GM12878 (cell line): Measurements from ENCODE around the gene OCIAD2. TPM values are rescaled to one million over a fixed set of nuclear protein-coding genes. Genes with fewer than 3 reads are reported as not detected.

Experiments used
- ATAC-seq: fragments of 200-7000 bp; cut with Tn5 transposase; 3 replicates; pipeline ENCODE4 v1.9.1; 2020; ENCODE audit warnings: mild to moderate bottlenecking, moderate library complexity
- BruUV-seq: library from RNA; stranded (reverse); fragments of 400-500 nt; replicated peaks from 2 replicates; lab custom pipeline; 2021; lab: Mats Ljungman, UMichigan
- CTCF ChIA-PET: fragments of 300-600 bp; sonication (Branson Sonifier 250); formaldehyde crosslinking; extraction: SDS; loops from one replicate; lab custom pipeline; 2021; ENCODE audit warnings: inconsistent platforms; lab: Yijun Ruan, JAX
- POLR2A ChIA-PET: fragments of 350-600 bp; formaldehyde crosslinking; extraction: SDS; loops from one replicate; lab custom pipeline; 2021; ENCODE audit warnings: inconsistent platforms; lab: Charles Lee
- RAD21 ChIA-PET: fragments of 300-600 bp; sonication (Branson Sonifier 250); formaldehyde crosslinking; loops from one replicate; lab custom pipeline; 2023; ENCODE audit warnings: antibody characterized with exemption; ENCODE audit not compliant: unreplicated experiment; lab: Charles Lee
- SMC1A ChIA-PET: fragments of 300-600 bp; sonication (Branson Sonifier 250); formaldehyde crosslinking; loops from one replicate; lab custom pipeline; 2023; ENCODE audit not compliant: unreplicated experiment, uncharacterized antibody; lab: Charles Lee
- DNase-seq: peaks from one replicate; pipeline ENCODE4 v3.0.0-alpha.2; 2011; ENCODE audit warnings: low read depth, low spot score
- FAIRE-seq: peaks from 3 replicates; lab custom pipeline; 2011; peaks lifted over from hg19 to GRCh38; lab: Jason Lieb, UNC
- H2AFZ ChIP-seq: 2 replicates; pipeline ENCODE4 v1.6.0; 2011; ENCODE audit warnings: low read depth, low read length, control low read depth; ENCODE audit not compliant: control insufficient read depth
- H3K27ac ChIP-seq: 2 replicates; pipeline ENCODE4 v1.5.1; 2011; ENCODE audit warnings: control low read depth; ENCODE audit not compliant: control insufficient read depth, insufficient read depth
- H3K27me3 ChIP-seq, 2 experiments: replicated peaks in 1 of 2; 2 replicates each; pipeline versions ENCODE4 v1.6.0 to v1.6.1; 2011; ENCODE audit warnings: low read length in 1 of 2; ENCODE audit not compliant: control insufficient read depth in 2 of 2, insufficient read depth in 2 of 2
- H3K36me3 ChIP-seq, 2 experiments: 2 replicates each; pipeline ENCODE4 v1.5.1; 2011; ENCODE audit warnings: low read length in 1 of 2; ENCODE audit not compliant: control insufficient read depth in 2 of 2, insufficient read depth in 2 of 2
- H3K4me1 ChIP-seq: 2 replicates; pipeline ENCODE4 v1.6.1; 2011; ENCODE audit warnings: mild to moderate bottlenecking, low read length, moderate library complexity, mixed read lengths; ENCODE audit not compliant: control insufficient read depth, insufficient read depth
- H3K4me2 ChIP-seq: 2 replicates; pipeline ENCODE4 v1.6.0; 2011; ENCODE audit warnings: control low read depth; ENCODE audit not compliant: control insufficient read depth, insufficient read depth
- H3K4me3 ChIP-seq: fragments of 200-600 bp; sonication (generic); 2 replicates; pipeline ENCODE4 v1.5.1; 2016
- H3K79me2 ChIP-seq: 2 replicates; pipeline ENCODE4 v1.6.0; 2011; ENCODE audit warnings: low read length; ENCODE audit not compliant: control insufficient read depth, insufficient read depth
- H3K9ac ChIP-seq: 2 replicates; pipeline ENCODE4 v1.8.0; 2011; ENCODE audit warnings: low read length, control low read depth, mixed read lengths; ENCODE audit not compliant: control insufficient read depth, insufficient read depth
- H3K9me3 ChIP-seq: replicated peaks from 3 replicates; pipeline ENCODE4 v1.5.1; 2011; ENCODE audit warnings: mild to moderate bottlenecking, low read length; ENCODE audit not compliant: control insufficient read depth, insufficient read depth
- H4K20me1 ChIP-seq: 2 replicates; pipeline ENCODE4 v1.6.0; 2011; ENCODE audit not compliant: control insufficient read depth, insufficient read depth
- DPF2 ChIP-seq: fragments of 450-650 bp; IDR thresholded peaks from 2 replicates; pipeline ENCODE4 v1.6.1; 2017; ENCODE audit warnings: mild to moderate bottlenecking
- GATAD2B ChIP-seq: fragments of 450-650 bp; conservative IDR thresholded peaks from 2 replicates; pipeline ENCODE4 v1.6.1; 2017; ENCODE audit warnings: low read depth, mild to moderate bottlenecking, moderate library complexity
- LARP7 ChIP-seq: fragments of 450-650 bp; IDR thresholded peaks from 2 replicates; pipeline ENCODE4 v1.6.1; 2017; ENCODE audit warnings: mild to moderate bottlenecking
- MTA2 ChIP-seq: fragments of 450-650 bp; IDR thresholded peaks from 2 replicates; pipeline ENCODE4 v1.6.1; 2016; ENCODE audit warnings: low read depth, mild to moderate bottlenecking, moderate library complexity
- NRF1 ChIP-seq: conservative IDR thresholded peaks from 2 replicates; pipeline ENCODE4 v1.6.1; 2011; ENCODE audit warnings: mild to moderate bottlenecking, low read depth, low read length, improper control_type of control experiment
- PBX3 ChIP-seq: IDR thresholded peaks from 2 replicates; pipeline ENCODE4 v1.6.1; 2011; ENCODE audit warnings: mild to moderate bottlenecking, low read depth, low read length, moderate library complexity; ENCODE audit not compliant: insufficient replicate concordance
- RELA ChIP-seq: fragments of 450-650 bp; IDR thresholded peaks from 2 replicates; pipeline ENCODE4 v1.8.0; 2014; ENCODE audit warnings: borderline replicate concordance; ENCODE audit not compliant: partially characterized antibody
- SMC3 ChIP-seq: IDR thresholded peaks from 2 replicates; pipeline ENCODE4 v1.6.1; 2011; ENCODE audit warnings: low read length, improper control_type of control experiment, borderline replicate concordance
- ZNF207 ChIP-seq: fragments of 450-650 bp; IDR thresholded peaks from 2 replicates; pipeline ENCODE4 v1.6.1; 2014; ENCODE audit warnings: antibody characterized with exemption, mild to moderate bottlenecking, borderline replicate concordance
- ZNF687 ChIP-seq: fragments of 450-650 bp; IDR thresholded peaks from 2 replicates; pipeline ENCODE4 v1.6.1; 2017; ENCODE audit warnings: mild to moderate bottlenecking, moderate library complexity
- in situ Hi-C: fragments of 300-500 bp; cut with MboI; formaldehyde crosslinking; loops from 9 replicates; pipeline ENCODE4 v1.14.3; 2018; ENCODE audit warnings: mixed read lengths
- intact Hi-C: fragments of 100-400 bp; cut with micrococcal nuclease; formaldehyde crosslinking; loops from one replicate; pipeline ENCODE4 v1.14.2; 2022; ENCODE audit not compliant: unreplicated experiment
- polyA plus RNA-seq, 11 experiments: library from polyadenylated mRNA; depleted of rRNA in 4 of 11; unstranded in 6 of 11; stranded (reverse) in 5 of 11; fragments of >200 nt; fragmentation: Nextera tagmentation in 4 of 11; fragmentation: Illumina TruSeq in 1 of 11; extraction: Ambion mirVana in 4 of 11; extraction: Trizol in 1 of 11; gene quantifications; 1 replicate in 1 of 11; 2 replicates in 10 of 11; pipeline versions ENCODE4 v1.2.1 to v1.2.3, GENCODE V29; 2011 to 2016; ENCODE audit warnings: inconsistent platforms in 2 of 11, missing spikeins in 2 of 11, low read depth in 1 of 11
- total RNA-seq, 4 experiments: library from RNA; depleted of rRNA in 3 of 4; stranded (reverse); fragments of >200 nt in 3 of 4; fragmentation: Illumina TruSeq in 1 of 4; extraction: Trizol in 1 of 4; gene quantifications; 2 replicates each; pipeline versions ENCODE4 v1.2.1 to v1.2.3, GENCODE V29; 2013 to 2021
- TF ChIP-seq, protein P1 (sequence below): IDR thresholded peaks from 2 replicates; pipeline ENCODE4 v1.6.1; 2011; ENCODE audit warnings: low read depth, low read length, improper control_type of control experiment, borderline replicate concordance
- TF ChIP-seq, protein P2 (sequence below): fragments of 450-650 bp; IDR thresholded peaks from 2 replicates; pipeline ENCODE4 v1.6.1; 2017; ENCODE audit warnings: mild to moderate bottlenecking, moderate library complexity

The OCIAD2 gene
- total and polyA plus RNA-seq, 10 of the 15 experiments (the other 5 are each of a cell fraction or from before 2014, with no cell fraction given), result 42.4 to 140 (median 70.0) TPM

DNA sequence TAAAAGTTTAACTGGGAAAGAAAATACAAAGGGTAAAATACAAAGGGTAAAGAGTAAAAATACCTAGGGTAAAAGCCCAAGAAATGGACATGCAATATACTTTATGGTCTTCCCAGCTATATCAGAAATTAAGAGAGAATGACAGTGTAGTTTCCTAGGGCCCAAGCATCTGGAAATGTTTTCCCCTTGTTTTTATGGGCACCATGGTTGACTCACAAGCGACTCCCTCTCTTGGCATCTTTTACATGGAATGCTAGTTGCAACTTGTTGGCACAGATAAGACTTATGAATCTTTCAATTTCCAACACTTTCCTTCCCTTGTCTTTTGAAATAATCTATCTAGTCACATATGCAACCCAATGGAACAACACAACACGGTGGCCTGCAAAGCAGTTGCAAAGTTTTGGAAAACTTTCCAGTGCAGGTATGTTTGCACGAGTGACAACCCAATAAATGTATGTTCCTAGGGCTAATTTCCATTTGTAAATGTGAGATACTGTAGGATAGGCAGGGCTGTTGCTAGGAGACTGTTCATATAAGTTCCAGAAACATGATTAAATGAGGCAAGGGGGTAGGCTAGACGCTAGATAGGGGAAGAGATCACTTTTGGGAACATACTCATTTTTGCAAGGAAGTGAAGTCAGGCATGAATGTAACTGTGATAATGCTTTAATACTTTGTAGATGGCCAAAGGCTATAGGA is 43.1 kb upstream of the OCIAD2 start (continued):
- TF ChIP-seq ZNF687, result no peak
- no peak for TF ChIP-seq DPF2

DNA sequence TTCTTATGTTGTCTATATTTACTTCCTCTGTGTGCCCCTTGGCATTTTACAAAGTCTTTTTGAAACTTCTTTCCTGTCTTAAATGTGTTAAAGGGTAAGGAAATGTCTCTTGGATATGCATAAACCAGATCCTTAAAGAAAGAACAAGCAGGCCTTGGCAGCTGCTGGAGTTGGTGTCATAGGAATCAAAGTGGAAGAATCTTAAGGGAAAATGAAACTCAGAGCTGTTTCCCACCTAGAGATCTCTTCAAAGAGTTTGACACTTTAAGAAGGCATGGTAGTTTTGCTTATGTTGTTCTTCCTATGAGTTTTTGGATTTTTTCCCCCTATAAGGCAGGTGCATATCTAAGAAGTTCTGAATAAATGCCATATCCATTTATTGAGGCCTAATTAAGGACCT is 42.5 kb upstream of the OCIAD2 start:
- H3K4me2 ChIP-seq, result no peak overlapping the region
- no peak overlapping the region for H3K4me3 ChIP-seq
- ATAC-seq (no peak), DNase-seq (no peak), FAIRE-seq (no peak)
- H3K79me2 ChIP-seq, result no peaks in the 10 kb centered on the region
- no peaks in the 10 kb centered on the region for H3K36me3 ChIP-seq
- peaks cover 0 to 3% of the 10 kb centered on the region in 2 experiments; a peak in 1 of 4 replicates for H3K27me3 ChIP-seq
- no peaks in the 10 kb centered on the region for H4K20me1 ChIP-seq
- BruUV-seq, result no TSS peak
- no peak overlapping the region for H3K9ac ChIP-seq
- no peak overlapping the region for H2AFZ ChIP-seq
- CTCF ChIA-PET, result interaction anchor here (1.0 to 1.3 kb wide), 2 partner anchors 9 to 14 kb away, joined by 3 read pairs; no protein-coding TSS in a partner anchor
- RAD21 ChIA-PET, result no interaction called here
- in situ Hi-C loops, result no loop called here
- intact Hi-C loops, result no loop called here
- POLR2A ChIA-PET, result no interaction called here
- no peaks in the 10 kb centered on the region; the same call in 2 of the 3 replicates for H3K9me3 ChIP-seq
- SMC1A ChIA-PET, result no interaction called here
- H3K4me1 ChIP-seq, result no peaks in the 10 kb centered on the region
- H3K27ac ChIP-seq, result no peak overlapping the region
- TF ChIP-seq, protein P1, sequence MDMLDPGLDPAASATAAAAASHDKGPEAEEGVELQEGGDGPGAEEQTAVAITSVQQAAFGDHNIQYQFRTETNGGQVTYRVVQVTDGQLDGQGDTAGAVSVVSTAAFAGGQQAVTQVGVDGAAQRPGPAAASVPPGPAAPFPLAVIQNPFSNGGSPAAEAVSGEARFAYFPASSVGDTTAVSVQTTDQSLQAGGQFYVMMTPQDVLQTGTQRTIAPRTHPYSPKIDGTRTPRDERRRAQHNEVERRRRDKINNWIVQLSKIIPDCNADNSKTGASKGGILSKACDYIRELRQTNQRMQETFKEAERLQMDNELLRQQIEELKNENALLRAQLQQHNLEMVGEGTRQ, result no peak
- TF ChIP-seq SMC3 (no peak), LARP7 (no peak), NRF1 (no peak), MTA2 (no peak), ZNF207 (no peak), GATAD2B (no peak), PBX3 (no peak), RELA (no peak)
- TF ChIP-seq, protein P2, sequence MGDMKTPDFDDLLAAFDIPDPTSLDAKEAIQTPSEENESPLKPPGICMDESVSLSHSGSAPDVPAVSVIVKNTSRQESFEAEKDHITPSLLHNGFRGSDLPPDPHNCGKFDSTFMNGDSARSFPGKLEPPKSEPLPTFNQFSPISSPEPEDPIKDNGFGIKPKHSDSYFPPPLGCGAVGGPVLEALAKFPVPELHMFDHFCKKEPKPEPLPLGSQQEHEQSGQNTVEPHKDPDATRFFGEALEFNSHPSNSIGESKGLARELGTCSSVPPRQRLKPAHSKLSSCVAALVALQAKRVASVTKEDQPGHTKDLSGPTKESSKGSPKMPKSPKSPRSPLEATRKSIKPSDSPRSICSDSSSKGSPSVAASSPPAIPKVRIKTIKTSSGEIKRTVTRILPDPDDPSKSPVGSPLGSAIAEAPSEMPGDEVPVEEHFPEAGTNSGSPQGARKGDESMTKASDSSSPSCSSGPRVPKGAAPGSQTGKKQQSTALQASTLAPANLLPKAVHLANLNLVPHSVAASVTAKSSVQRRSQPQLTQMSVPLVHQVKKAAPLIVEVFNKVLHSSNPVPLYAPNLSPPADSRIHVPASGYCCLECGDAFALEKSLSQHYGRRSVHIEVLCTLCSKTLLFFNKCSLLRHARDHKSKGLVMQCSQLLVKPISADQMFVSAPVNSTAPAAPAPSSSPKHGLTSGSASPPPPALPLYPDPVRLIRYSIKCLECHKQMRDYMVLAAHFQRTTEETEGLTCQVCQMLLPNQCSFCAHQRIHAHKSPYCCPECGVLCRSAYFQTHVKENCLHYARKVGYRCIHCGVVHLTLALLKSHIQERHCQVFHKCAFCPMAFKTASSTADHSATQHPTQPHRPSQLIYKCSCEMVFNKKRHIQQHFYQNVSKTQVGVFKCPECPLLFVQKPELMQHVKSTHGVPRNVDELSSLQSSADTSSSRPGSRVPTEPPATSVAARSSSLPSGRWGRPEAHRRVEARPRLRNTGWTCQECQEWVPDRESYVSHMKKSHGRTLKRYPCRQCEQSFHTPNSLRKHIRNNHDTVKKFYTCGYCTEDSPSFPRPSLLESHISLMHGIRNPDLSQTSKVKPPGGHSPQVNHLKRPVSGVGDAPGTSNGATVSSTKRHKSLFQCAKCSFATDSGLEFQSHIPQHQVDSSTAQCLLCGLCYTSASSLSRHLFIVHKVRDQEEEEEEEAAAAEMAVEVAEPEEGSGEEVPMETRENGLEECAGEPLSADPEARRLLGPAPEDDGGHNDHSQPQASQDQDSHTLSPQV, result no peak
